Measurements from ENCODE around the gene NONO. TPM values are rescaled to one million over a fixed set of nuclear protein-coding genes. Genes with fewer than 3 reads are reported as not detected.
"Not testable (repeated sequence)": the region's sequence is repeated elsewhere in the genome, so short reads cannot be mapped to it uniquely, and the experiment has no call there.

NONO gene
- total RNA-seq, 6 donors from 2014 or later = 210 to 294 (median 239) TPM

- no peaks in the 10 kb centered on the region for H3K27me3 ChIP-seq
- H3K36me3 ChIP-seq = peaks cover 9 to 92% (median 63%) of the 10 kb centered on the region in 4 donors
- H3K27ac ChIP-seq = no peak overlapping the region
- no peak for TF ChIP-seq POLR2AphosphoS5 (IDR thresholded peaks at IDR 0.05)
- no peak for TF ChIP-seq CTCF (IDR thresholded peaks at IDR 0.05)
- TF ChIP-seq POLR2A (IDR thresholded peaks at IDR 0.05) = no peak
- TF ChIP-seq EP300 (IDR thresholded peaks at IDR 0.05) = no peak
- no peaks in the 10 kb centered on the region for H3K4me1 ChIP-seq
- no peak overlapping the region for H3K4me3 ChIP-seq
- WGBS, 2 donors = 89 to 96% methylated on average over 6 of the region's 6 CpGs
- DNase-seq = no peak
- H3K9me3 ChIP-seq = no peaks in the 10 kb centered on the region
- ATAC-seq (ENCODE audit: low FRiP score in 2 of 2) = no peak
Measured at GRCh38 chrX:71296806-71297205, 13.4 kb downstream of the NONO start.

- DNase-seq = no peak
- Histone ChIP-seq H3K27me3 (no peaks in the 10 kb centered on the region), H3K27ac (no peak overlapping the region), H3K36me3 (peaks cover 9 to 79% (median 53%) of the 10 kb centered on the region in 4 donors), H3K4me3 (no peak overlapping the region), H3K4me1 (no peaks in the 10 kb centered on the region), H3K9me3 (no peaks in the 10 kb centered on the region)
- no peak for ATAC-seq (ENCODE audit: low FRiP score in 2 of 2)
- WGBS, 2 donors = 54 to 69% methylated on average over 3 of the region's 3 CpGs
- TF ChIP-seq CTCF (IDR thresholded peaks at IDR 0.05) (no peak), POLR2A (IDR thresholded peaks at IDR 0.05) (no peak), POLR2AphosphoS5 (IDR thresholded peaks at IDR 0.05) (no peak), EP300 (IDR thresholded peaks at IDR 0.05) (no peak)
Measured at GRCh38 chrX:71298119-71298518, 14.7 kb downstream of the NONO start.

- WGBS, 2 donors = 76 to 100% methylated on average over 2 to 6 of the region's 7 CpGs
- H3K4me3 ChIP-seq; DNase-seq; ATAC-seq (ENCODE audit: low FRiP score in 2 of 2); H3K27ac ChIP-seq; H3K9me3 ChIP-seq; H3K4me1 ChIP-seq; H3K27me3 ChIP-seq: not testable (repeated sequence)
- H3K36me3 ChIP-seq = peaks cover 6 to 60% (median 38%) of the 10 kb centered on the region in 4 donors
Measured at GRCh38 chrX:71300064-71300463, 16.6 kb downstream of the NONO start.

GRCh38 chrX:71300495-71300894 lies 17.1 kb downstream of the NONO start:
- H3K9me3 ChIP-seq; H3K4me3 ChIP-seq; H3K4me1 ChIP-seq; ATAC-seq (ENCODE audit: low FRiP score in 2 of 2); H3K27ac ChIP-seq; H3K27me3 ChIP-seq; DNase-seq: not testable (repeated sequence)
- peaks cover 6 to 55% (median 35%) of the 10 kb centered on the region in 4 donors for H3K36me3 ChIP-seq
- WGBS, 2 donors = 88 to 90% methylated on average over 5 to 7 of the region's 7 CpGs

GRCh38 chrX:71301195-71301924 lies 17.9 kb downstream of the NONO start, which contains the start of gene ITGB1BP2:
Gene ITGB1BP2 (plus strand): TSS chrX:71301750. CDS start chrX:71301807, 57 bp downstream.
- 70 to 79% methylated on average over 6 to 10 of the region's 10 CpGs for WGBS, 2 donors
- no peak for TF ChIP-seq POLR2AphosphoS5 (IDR thresholded peaks at IDR 0.05)
- no peak for TF ChIP-seq EP300 (IDR thresholded peaks at IDR 0.05)
- TF ChIP-seq POLR2A (IDR thresholded peaks at IDR 0.05) = no peak
- TF ChIP-seq CTCF (IDR thresholded peaks at IDR 0.05) = no peak
- H3K4me1 ChIP-seq = no peaks in the 10 kb centered on the region
- peaks cover 6 to 48% (median 31%) of the 10 kb centered on the region in 4 donors for H3K36me3 ChIP-seq
- ATAC-seq (ENCODE audit: low FRiP score in 2 of 2) (no peak), DNase-seq (no peak)
- no peaks in the 10 kb centered on the region for H3K27me3 ChIP-seq
- H3K4me3 ChIP-seq = no peak within 1 kb of the TSS
- no peaks in the 10 kb centered on the region for H3K9me3 ChIP-seq
- H3K27ac ChIP-seq = no peak within 1 kb of the TSS
